GM18508 (cell line): ENCODE data around the gene SETD2.
"Not testable (repeated sequence)": the region's sequence is repeated elsewhere in the genome, so short reads cannot be mapped to it uniquely, and the experiment has no call there.

Experiments
- ATAC-seq: cut with Tn5 transposase; IDR thresholded peaks from one replicate; pipeline ENCODE4 v1.9.1; 2021; ENCODE audit warnings: moderate number of reproducible peaks; ENCODE audit not compliant: insufficient read depth, unreplicated experiment

The SETD2 gene

DNA sequence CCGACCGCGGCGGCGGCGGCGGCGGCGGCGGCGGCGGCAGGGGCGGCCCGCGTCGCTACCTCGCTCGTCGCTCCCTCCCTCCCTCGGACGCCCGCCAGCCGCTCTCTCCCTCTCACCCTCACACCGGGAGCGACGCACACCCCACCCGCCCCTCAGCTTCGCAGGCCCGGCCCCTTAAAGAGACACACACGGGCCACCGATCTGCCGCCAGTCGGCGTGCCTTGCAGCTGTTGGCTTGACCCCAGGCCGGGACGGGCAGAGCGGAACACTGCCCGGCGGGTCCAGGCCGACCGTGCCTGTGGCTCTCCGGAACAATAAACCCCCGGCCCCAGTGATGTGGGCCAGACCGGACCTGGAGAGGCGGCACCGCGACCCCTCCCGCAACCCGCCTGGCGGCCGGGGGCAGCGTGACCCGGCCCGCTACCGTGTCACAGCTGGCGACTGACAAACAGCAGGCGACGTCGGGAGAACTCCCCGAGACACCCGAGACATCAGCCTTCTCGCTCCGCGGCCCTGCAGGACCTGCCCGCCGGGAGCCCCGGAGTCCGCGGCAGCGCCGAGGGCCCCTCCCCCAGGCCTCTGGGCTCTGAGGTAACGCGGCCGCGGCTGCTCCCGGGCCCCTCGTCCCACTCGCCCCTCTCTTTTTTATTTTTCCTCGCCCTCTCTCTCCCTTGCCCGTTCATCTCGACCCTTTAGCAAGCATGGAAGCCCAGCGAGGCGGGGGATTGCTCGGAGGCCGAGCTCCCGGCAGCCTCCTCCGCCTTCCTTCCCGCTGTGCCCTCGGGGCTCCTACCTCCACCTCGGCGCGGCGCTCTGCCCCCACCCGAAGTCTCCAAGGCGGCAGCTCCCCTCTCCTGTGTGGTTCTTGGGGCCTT lies at the start of gene SETD2:
TSS of gene SETD2 (minus strand) at position 107 of the 875 bp plus-strand sequence. CDS start 189 bp downstream, outside the sequence.
- ATAC-seq, result peak; percentile 51

DNA sequence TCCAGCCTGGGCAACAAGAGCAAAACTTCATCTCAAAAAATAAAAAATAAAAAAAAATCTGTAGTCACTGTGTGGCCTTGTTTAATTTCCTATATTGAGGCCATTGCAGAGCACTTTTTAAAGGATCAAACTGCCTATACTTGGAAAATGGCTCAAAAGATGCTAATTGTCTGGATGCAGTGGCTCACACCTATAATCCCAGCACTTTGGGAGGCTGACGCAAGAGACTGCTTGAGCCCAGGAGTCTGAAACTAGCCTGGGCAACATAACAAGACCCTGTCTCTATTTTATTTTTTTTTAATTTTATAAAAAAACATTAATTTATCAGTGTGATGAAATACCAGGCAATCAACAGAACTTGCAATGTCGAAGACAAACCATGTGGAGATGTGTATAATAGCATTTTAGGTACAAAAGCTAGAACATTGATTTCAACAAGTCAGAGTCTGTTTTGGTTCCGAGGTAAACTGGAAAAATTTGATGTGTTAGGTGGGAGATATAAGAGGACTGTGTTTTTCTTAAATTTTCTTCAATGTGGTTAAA lies 47.0 kb upstream of the SETD2 start:
- ATAC-seq, result no peak

DNA sequence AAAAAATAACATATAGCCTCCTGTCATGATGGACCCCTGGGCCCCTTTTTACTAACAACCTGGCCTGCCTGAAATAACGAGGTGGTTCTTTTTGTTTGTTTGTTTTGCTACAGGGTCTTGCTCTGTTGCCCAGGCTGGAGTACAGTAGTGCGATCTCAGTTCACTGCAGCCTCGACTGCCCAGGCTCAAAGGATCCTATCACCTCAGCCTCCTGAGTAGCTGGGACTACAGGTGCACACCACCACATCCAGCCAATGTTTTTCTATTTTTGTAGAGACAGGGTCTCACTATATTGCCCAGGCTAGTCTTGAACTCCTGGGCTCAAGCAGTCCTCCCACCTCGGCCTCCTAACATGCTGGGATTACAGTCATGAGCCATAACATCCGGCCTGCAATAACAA lies 42.1 kb upstream of the SETD2 start:
- ATAC-seq, result not testable (repeated sequence)

GRCh38 chr3:47204875-47205274 lies 41.0 kb upstream of the SETD2 start:
- no peak for ATAC-seq

- no peak for ATAC-seq
Observed at GRCh38 chr3:47202542-47202941, 38.6 kb upstream of the SETD2 start.

- no peak for ATAC-seq
Observed at GRCh38 chr3:47197287-47197686, 33.4 kb upstream of the SETD2 start.

GRCh38 chr3:47194994-47195393 lies 31.1 kb upstream of the SETD2 start:
- no peak for ATAC-seq

- no peak for ATAC-seq
Observed at GRCh38 chr3:47193871-47194859, 30.3 kb upstream of the SETD2 start.

- no peak for ATAC-seq
Observed at GRCh38 chr3:47186285-47186684, 22.4 kb upstream of the SETD2 start.

DNA sequence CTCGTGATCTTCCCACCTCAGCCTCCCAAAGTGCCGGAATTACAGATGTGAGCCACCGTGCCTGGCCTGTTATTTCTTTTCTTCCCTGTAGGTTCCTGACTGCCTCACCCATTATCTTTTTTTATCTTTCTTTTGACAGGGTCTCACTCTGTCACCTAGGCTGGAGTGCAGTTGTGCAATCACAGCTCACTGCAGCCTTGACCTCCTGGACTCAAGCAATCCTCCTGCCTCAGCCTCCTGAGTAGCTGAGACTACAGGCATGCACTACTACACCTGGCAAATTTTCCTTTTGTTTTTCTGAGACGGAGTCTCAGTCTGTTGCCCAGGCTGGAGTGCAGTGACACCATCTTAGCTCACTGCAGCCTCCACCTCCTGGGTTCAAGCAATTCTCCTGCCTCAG lies 17.8 kb upstream of the SETD2 start:
- not testable (repeated sequence) for ATAC-seq

GRCh38 chr3:47180011-47180410 lies 16.1 kb upstream of the SETD2 start:
- not testable (repeated sequence) for ATAC-seq

DNA sequence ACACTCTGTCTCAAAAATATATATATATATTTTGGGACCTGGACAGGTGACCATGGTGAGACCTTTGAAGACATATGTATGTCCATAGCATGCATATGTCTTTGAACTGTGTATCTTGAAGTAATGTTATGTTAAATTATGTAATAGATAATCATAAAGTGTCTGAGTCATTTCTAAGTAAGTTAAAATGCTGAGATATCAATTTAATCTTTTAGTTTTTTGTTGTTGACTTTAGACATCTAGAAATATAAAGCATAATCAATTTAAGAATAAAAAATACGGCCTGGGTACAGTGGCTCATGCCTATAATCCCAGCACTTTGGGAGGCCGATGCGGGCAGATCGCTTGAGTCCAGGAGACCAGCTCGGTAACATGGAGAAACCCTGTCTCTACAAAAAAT lies 12.7 kb upstream of the SETD2 start:
- ATAC-seq, result no peak

GRCh38 chr3:47163169-47164006 lies 525 bp downstream of the SETD2 start:
- no peak for ATAC-seq

DNA sequence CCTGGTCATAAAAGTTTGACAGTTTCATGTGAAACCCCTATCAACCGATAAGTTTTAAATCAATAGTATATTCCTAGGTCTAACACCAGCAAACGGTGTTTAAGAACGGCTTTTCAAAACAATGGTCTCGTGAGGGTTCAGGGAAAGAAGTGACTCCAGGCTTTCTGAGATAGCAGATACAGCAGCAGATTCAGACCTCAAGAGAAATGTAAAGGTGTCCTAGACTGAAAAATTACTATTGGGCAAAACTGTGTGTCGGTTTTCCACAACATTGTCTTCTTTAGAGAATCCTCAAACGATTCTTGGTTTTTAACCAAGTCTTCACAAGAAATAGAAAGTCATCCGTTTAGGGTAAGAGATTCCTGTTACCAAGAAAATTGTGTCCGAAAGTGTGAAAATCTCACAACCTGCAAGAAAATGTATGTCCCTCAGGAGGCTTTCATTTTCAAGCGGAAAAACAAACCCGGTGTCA lies 1.2 kb downstream of the SETD2 start:
- no peak for ATAC-seq

DNA sequence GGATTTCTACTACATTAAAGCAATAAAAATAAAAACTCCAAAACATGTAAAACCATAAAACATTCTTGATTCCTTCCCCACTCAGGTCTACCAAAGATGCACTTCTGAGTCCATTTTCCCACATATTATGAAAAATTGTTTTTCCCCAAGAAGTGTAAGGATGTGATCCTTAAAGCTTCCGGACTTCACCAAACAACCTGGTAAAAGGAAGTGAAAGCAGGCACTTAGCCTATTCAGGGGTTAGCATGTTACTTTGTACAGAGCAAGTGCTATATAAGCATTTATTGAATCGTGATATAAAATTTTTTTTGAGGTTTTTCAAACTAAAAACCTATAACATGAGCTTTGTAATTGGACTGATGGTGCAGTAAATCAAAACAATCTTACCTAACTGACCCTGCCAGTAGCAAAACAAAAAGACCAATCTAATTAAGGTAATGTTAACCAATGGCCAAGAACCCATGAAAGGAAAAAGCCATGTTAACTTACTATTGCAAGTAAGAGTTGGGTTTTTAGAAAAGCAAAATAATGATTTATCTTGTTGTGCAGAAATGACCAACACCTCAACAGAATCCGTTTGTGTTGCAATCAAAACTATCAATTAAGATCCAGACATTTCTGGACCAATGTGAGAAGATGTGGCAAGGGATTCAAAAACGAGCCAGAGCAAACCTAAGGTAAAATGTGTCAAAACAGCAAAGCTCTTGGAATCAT lies 1.8 kb downstream of the SETD2 start:
- ATAC-seq, result no peak

GRCh38 chr3:47159820-47160219 lies 4.1 kb downstream of the SETD2 start:
- ATAC-seq, result no peak

GRCh38 chr3:47158208-47158607 lies 5.7 kb downstream of the SETD2 start:
- ATAC-seq, result no peak

GRCh38 chr3:47156396-47156795 lies 7.5 kb downstream of the SETD2 start:
- ATAC-seq, result no peak

GRCh38 chr3:47152578-47152977 lies 11.3 kb downstream of the SETD2 start:
- ATAC-seq, result no peak
